Measurements from ENCODE around the gene HS6ST2.

The HS6ST2 gene

DNA sequence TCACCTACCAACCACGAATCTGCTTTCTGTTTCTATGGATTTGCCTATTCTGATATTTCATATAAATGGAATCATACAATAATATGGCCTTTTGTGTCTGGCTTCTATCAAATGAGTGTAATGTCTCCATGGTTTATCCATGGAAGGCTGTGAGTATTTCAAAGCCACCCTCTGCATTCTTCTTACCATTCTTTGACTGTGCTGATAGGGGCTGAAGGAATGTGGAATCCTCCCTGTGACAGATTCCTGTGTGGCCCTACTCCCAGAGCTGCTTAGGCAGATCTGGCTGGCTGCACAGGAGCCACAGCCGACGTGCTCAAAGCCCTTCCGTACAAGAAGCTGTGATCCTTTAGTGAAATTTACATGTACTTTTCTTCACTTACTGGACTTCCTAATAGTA lies 163.2 kb downstream of the HS6ST2 start:
- DNase-seq (ENCODE audit: low read depth in 2 of 2): no peak

DNA sequence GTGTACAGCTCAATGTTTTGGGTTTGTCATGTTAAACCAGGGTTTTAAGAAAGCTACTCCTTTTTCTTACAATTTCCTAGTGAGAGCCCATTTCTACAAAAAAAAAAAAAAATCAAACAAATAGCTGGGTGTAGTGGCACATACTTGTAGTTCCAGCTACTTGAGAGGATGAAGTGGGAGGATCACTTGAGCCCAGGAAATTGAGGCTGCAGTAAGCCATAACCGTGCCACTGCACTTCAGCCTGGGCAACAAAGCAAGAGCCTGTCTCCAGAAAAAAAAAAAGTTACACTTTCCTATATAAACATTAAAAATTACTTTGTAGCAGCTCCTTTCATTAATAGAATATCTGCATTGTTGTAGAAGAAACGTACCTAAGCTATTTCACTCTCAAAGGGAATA lies 166.7 kb downstream of the HS6ST2 start:
- no peak for DNase-seq (ENCODE audit: low read depth in 2 of 2)

DNA sequence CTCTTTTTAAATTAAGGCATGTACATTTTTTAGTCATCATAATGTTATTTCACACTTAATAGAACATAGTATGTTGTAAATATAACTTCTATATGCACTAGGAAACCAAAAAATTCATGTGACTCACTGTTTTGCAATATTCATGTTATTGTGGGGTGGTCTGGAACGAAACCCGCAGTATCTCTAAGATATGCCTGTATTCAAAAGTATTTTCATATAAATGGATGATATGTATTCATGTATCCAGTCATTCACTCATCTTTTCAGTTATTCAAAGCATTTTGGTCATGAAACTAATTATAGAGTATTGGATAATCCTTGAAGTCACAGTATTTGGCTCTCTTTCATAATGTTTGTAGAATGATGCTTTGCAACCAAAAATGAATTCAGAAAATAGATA lies 168.1 kb downstream of the HS6ST2 start:
- no peak for DNase-seq (ENCODE audit: low read depth in 2 of 2)

DNA sequence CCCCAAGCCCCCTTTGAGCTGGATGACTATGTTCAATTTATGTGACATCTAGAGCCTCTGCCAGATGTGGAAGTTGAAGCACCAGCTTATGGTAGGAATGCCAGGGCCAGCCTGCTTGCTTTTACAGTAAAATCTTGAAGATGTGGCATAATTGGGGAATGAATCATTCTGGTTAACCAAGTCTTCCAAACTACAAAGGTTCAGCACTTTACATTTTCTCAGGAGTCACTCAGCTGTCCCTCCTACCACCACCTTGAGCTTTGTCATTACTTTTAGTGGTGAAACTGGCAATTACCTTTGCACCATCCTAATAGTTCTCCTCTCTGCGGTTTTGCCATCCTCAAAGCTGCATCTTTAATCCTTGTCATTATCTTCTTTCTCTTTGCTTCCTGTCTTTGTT lies 172.2 kb downstream of the HS6ST2 start:
- DNase-seq (ENCODE audit: low read depth in 2 of 2): no peak

DNA sequence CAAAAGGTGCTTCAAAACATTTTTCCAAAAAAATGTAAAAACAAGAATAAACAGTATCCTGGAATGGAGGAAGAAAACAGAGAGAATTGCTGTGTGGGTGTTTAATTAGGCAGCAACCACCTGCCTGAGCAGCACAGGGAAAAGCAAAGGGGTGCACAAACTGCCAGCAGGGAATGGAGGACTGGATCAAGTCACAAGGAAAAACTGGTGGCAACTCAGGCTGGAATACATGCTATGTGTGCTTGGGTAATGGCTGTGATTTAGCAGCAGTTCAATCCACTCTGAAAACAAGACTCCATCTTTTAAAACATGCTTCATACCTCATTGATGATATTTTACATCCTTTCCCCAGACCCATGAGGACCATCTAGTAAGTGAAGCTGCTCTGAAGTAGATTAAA lies 179.5 kb downstream of the HS6ST2 start:
- no peak for DNase-seq (ENCODE audit: low read depth in 2 of 2)

- DNase-seq (ENCODE audit: low read depth in 2 of 2): no peak
These were observed 181.8 kb downstream of the HS6ST2 start for GRCh38 chrX:132776486-132777210.

- DNase-seq (ENCODE audit: low read depth in 2 of 2): no peak
These were observed 183.1 kb downstream of the HS6ST2 start for GRCh38 chrX:132775263-132775823.

DNA sequence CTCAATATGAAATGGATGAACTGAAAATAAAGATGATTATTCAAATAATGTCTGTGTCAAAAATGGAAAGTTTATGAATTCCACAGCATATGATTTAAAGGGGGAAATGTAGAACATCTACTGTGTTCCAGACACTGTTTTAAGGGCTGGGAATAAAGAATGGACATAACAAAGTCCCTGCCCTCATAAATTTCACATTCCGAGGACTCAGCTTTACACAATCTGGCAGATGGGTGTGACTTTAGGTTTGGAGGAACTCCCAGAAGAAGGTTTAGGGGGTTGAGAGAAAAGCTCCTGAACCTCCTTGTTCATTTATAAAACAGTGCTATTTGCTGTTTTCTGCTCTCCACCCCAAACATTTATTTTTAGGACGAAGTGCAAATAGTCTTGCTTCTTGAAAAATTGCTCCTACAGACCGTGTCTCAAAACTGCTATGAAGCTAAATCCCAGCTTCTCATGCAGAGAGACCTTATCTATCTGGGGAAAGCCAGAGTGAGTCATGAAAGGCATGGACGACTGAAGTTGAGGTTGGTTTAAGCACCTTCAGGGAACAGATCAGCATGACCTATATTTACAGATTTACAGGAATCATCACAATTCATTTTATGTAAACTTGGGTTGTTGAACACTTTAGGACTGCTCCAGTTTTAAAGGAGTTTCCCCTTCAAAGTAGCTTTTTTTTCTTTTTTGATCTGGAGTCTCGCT lies 184.3 kb downstream of the HS6ST2 start:
- DNase-seq (ENCODE audit: low read depth in 2 of 2): no peak

DNA sequence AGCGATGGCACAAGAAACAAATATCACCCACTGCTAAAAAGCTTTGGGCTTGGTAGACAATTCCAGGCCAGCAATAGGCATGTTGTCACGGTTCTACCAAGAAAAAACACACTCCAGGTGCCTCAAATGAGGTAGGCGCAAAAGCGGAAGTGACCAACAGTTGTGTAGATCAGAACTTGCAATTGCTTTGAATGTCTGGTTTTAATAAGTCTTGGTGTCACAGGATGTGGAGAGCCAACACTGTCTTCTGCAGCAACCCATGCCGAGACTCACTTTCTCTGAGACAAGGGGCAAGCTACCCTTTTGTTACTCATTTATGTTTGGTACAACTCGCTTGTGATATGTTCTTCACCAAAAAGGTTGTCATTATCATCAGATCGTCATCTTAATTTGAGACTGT lies 188.8 kb downstream of the HS6ST2 start:
- no peak for DNase-seq (ENCODE audit: low read depth in 2 of 2)

- no peak for DNase-seq (ENCODE audit: low read depth in 2 of 2)
These were observed 192.0 kb downstream of the HS6ST2 start for GRCh38 chrX:132766452-132766851.

DNA sequence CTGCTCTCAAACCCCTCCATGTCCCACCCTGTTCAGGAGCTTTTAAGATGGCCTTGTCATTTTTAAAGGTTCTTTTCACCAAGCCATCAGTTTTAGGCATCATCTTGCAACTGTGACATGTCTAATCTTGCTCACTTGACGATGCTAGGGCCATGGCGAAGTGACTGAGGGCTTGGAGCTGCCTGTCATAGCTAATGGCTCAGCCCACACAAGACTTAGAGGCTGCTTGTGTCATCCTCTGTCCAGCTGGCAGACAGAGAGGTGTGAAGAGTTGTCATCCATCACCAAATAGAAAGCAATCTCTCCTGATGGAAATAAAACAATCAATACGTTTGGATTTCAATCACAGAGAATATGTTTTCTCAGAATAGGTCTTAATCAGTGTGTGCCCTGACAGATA lies 194.9 kb downstream of the HS6ST2 start:
- no peak for DNase-seq (ENCODE audit: low read depth in 2 of 2)

GRCh38 chrX:132758759-132759158 lies 199.7 kb downstream of the HS6ST2 start:
- no peak for DNase-seq (ENCODE audit: low read depth in 2 of 2)

- no peak for DNase-seq (ENCODE audit: low read depth in 2 of 2)
These were observed 201.3 kb downstream of the HS6ST2 start for GRCh38 chrX:132757066-132757623.

DNA sequence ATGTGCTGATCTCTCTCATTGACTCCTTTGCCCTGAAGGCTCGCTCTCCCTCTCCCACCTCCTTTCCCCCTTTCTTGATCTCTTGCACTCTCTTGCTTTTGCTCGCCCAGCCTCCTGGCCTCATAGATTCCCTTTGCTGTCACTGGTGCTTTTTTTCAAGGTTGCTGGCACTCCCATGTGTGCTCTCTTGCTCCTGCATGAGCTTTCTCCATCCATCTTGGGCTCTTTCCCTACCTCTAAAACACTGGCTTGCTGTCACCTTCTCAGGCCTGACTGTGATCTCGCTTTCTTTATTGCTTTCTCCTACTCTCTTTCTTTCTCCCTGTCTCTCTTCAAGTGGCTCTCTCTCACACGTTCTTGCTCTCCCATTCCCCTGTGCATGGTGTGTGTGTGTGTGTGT lies 202.0 kb downstream of the HS6ST2 start:
- DNase-seq (ENCODE audit: low read depth in 2 of 2): no peak

- DNase-seq (ENCODE audit: low read depth in 2 of 2): no peak
These were observed 207.3 kb downstream of the HS6ST2 start for GRCh38 chrX:132751063-132751690.

DNA sequence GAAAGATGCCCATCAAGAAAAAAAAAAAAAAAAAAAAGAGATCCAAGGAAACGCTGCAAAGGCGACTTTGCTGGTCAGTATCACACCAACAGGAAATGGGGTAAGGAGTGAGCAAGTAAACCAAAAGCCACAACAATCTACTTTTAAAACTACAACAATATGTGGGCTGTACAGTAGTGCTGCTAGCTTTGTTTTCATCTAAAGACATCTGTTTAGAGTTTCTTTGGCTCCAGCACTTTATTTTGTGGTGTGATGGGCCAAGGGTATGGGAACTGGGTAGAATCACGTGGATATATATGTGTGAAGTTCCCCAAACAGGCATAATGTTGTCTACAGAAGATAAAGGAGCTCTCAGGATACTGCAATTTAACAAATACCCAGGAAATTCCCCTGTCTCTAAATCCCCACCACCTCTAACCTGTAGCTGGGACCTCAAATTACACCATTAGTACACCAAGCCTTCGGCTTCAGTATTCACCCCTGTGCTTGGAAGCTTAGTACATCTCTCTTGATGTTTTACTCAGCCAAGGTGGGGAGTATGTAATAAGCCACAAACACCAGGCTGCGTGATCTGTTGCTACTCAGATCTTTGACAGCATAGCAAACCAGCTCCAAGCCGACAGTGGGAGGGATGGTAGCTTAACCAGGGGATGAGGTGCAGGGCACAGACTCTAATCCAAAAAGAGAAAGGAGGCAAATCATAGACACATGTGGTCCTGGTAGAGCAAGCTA lies 207.9 kb downstream of the HS6ST2 start:
- no peak for DNase-seq (ENCODE audit: low read depth in 2 of 2)

GRCh38 chrX:132749406-132749805 lies 209.0 kb downstream of the HS6ST2 start:
- DNase-seq (ENCODE audit: low read depth in 2 of 2): no peak

- DNase-seq (ENCODE audit: low read depth in 2 of 2): no peak
These were observed 209.5 kb downstream of the HS6ST2 start for GRCh38 chrX:132748909-132749308.

DNA sequence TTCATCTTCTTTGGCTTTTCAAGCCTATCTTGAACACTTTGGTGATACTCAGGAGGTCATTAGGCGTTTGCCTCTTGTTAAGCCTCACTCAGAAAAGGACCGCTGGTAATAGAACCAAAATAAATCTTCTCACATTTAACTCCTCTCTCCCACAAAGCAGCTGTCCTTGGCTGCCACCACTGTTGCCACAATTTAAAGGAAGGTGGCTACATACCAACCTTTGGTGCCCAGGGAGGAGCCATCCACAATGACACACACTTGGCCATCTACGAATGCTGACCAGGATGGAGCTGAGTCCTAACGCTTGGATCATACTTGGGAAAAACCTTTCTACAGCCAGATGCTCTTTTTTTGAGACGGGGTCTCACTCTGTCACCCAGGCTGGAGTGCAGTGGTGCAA lies 210.2 kb downstream of the HS6ST2 start:
- DNase-seq (ENCODE audit: low read depth in 2 of 2): no peak

DNA sequence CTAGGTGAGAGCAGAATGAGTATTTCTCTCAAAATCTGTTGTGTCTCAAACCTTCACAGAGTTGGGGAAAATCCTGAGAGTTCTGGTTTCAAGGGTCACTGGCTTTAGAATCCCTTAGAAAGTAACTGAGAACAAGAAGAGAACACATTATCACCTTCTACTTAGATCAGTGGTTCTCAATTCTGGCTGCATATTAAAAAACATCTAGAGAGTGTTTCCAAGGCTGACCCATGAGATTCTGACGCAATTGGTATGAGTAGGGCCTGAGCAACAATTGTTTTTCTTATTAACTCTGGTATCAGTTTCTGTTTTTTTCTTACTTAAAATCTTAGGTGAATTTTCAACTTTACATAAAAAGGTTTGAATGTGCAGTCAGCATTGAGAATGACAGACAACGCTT lies 212.8 kb downstream of the HS6ST2 start:
- no peak for DNase-seq (ENCODE audit: low read depth in 2 of 2)

DNA sequence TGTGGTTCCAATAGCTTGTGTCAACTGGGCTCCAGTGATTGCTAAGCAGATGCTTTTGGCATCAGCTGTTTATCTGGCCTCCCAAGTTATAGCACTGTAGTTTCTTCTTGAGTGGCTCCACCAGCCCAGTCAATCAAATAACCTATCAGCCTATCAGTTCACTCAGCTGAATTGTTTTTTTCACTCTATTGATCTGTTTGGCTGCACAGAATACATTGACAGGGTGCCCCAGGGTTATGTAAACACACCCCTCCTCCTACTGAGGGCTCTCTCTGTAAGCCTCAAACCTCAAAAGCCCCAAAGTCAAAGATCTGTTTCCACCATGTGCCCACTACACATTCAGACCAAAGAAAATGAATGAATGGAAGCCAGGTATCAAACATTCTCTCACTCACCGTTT lies 214.0 kb downstream of the HS6ST2 start:
- no peak for DNase-seq (ENCODE audit: low read depth in 2 of 2)

- DNase-seq (ENCODE audit: low read depth in 2 of 2): no peak
These were observed 215.3 kb downstream of the HS6ST2 start for GRCh38 chrX:132743086-132743485.

Data from stimulated activated CD4-positive, alpha-beta T cell treated with anti-CD3 and anti-CD28 coated beads, Interleukin-12 subunit alpha, Interleukin-12 subunit beta, amount 100 ng/mL, for 24 hours (primary cell).